Skin epidermis (tissue), 12 donors: ENCODE data around the gene TMEM258.

Source experiments
- H3K27ac ChIP-seq, 21 experiments: fragments of 200-600 bp; sonication (generic) in 11 of 21; one replicate each; pipeline ENCODE4 v1.5.0; 2020; ENCODE audit warnings: mild to moderate bottlenecking in 3 of 21, inconsistent platforms in 2 of 21, moderate library complexity in 2 of 21
- H3K4me3 ChIP-seq, 7 experiments: fragments of 200-600 bp; sonication (generic) in 2 of 7; one replicate each; pipeline ENCODE4 v1.5.0; 2020; ENCODE audit warnings: inconsistent platforms in 2 of 7, mild to moderate bottlenecking in 2 of 7, moderate library complexity in 1 of 7

TMEM258 gene

DNA sequence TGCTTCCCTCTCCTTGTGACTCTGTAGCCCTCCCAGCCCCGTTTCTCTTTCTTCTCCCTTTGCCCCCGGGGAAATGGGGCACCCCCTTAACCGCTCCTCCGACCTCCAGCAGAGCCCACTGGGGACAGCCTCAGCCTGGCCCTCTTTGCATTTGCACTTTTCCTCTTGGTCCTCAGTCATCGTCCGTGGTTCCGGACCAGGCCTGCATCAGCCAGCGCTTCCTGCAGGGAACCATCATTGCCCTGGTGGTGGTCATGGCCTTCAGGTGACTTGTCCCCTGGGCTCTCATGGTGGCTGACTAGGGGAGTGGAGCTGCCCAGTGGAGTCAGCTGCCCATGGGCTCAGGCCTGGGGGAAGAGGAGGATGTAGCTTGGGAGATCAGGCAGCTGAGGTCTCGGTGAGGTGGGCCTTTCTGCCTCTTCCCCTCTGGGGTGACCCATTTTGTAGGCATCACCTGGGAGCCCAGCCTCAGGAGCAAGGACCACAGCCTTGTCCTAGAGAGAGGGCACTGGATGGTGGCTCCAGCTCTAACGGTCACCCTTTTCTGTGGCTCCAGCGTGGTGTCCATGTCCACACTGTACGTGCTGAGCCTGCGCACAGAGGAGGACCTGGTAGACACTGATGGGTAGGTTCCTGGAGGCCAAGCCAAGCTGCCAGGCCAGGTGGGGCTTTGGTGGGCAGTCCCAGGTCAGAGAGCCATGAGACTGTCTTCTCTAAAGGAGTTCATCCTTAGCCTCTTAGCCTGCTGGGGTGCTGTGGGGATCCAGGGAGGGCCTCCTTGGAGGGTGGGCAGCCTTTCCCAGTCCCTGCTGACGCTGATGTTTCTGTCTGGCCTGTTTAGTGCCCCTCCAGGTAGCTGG, 12.5 kb downstream of the TMEM258 start:
- Histone ChIP-seq H3K4me3 (no peak overlapping the region), H3K27ac (no peak overlapping the region)

DNA sequence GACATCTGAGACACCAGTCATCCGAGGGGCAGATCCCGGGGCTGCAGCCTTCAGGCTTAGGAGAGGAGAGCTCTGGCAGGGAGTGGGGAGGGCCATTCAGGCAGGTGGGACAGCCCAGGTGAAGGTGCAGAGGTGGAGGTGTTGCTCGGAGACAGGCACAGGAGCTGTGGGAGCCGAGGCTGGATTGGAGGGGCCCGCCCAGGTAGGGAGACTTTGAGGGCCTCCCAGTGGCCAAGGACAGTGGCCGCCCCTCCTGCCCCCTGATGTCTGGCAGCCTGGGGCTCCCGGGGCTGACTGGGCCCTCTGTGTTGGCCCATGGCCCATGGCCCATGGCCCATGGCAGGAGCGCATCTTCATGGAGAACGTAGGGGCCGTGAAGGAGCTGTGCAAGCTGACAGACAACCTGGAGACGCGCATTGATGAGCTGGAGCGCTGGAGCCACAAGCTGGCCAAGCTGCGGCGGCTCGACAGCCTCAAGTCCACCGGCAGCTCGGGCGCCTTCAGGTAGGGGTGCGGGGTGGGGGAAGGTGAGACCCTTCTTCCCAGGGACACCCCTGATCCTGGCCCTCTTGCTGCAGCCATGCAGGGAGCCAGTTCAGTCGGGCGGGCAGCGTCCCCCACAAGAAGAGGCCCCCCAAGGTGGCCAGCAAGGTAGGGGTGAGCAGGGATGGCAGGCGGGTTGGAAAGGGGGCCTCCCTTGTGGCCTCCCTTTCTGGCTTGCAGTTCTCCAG, 13.3 kb downstream of the TMEM258 start:
- no peak overlapping the region for H3K27ac ChIP-seq
- H3K4me3 ChIP-seq = no peak overlapping the region

DNA sequence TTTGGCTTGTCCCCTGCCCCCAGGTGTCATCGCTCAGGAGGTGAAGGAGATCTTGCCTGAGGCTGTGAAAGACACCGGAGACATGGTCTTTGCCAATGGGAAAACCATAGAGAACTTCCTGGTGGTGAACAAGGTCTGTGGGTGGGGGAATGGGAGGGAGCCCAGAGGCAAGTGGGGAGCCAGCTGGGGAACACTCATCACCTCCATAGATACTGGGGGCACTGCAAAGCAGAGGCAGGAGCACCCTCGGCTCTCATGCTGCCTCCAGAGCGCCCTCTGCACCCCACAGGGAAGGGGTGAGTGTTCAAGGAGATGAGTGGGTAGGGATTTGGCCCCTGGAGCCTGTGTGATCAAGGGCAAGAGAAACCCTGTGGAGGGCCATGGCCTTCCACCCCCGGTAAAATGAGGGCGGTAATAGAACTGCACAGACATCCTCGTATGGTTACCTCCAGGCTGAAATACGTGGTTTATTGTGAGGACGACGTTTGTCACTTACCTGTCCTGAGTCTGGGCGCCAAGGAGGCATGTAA, 14.0 kb downstream of the TMEM258 start:
- H3K4me3 ChIP-seq = no peak overlapping the region
- no peak overlapping the region for H3K27ac ChIP-seq

DNA sequence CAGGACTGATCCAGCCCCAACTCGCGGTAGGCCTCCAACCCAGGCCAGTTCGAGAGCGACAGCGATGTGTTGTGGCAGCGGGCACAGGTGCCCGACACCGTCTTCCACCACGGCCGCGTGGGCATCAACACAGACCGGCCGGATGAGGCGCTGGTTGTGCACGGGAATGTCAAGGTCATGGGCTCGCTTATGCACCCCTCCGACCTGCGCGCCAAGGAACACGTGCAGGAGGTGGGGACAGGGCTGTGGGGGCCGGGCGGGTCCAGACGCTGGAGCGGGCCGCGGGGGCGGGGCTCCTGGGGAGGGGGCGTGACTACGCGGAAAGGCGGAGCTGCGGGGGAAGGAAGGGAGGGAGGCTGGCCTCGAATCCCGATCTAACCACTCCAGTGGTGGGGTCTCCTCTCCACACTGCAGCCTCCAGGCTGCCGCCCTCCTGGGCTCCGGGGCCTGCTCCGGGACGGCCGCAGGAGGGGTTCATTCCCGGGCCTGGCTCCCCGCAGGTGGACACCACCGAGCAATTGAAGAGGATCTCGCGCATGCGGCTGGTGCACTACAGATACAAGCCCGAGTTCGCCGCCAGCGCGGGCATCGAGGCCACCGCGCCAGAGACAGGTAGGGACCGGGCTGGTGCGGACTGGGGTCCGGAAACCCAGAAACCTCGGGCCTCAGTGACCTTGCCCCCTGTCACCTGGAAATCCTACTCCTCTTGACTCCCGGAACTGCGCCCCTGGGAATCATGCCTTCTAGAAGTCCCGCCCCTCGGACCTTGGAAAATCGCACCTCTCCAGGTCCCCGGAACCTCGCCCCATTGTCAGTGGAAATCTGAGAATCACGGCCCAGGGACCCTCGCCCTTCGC, 14.9 kb downstream of the TMEM258 start:
- H3K27ac ChIP-seq = no peak overlapping the region

DNA sequence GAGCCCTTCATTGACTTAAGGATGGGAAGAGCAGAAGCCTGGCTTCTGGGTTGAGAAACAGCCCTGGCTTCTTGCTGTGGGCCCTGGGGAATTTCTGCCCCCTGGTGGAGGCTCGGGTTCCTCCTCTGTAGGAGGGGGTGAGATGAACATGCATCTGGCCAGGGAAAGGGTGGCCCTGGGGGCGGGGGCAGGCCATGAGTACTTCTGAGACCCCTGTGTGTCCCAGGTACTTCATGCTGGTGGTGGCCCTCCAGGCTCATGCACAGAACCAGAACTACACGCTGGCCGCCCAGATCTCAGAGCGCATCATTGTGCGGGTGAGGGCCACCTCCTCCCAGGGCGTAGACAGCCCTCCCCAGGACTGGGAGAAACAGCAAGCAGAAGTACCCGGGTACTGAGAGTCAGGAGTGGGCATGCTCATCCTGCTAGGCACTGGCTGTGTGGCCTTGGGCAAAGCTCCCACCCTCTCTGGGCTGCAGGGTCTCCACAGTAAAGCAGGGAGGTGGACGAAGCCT, 15.8 kb downstream of the TMEM258 start:
- Histone ChIP-seq H3K27ac (no peak overlapping the region), H3K4me3 (no peak overlapping the region)

More for the DNA sequence above, 14.9 kb downstream of the TMEM258 start:
- H3K4me3 ChIP-seq = peak overlapping the region in 4 of 7 experiments; percentile 8 to 38 (median 16)

GRCh38 chr11:61775606-61776554, 16.5 kb downstream of the TMEM258 start:
- Histone ChIP-seq H3K4me3 (no peak overlapping the region), H3K27ac (no peak overlapping the region)

GRCh38 chr11:61775106-61775505, 17.3 kb downstream of the TMEM258 start:
- Histone ChIP-seq H3K4me3 (no peak overlapping the region), H3K27ac (no peak overlapping the region)

- Histone ChIP-seq H3K4me3 (no peak overlapping the region), H3K27ac (no peak overlapping the region)
These were observed 18.0 kb downstream of the TMEM258 start for GRCh38 chr11:61774411-61774810.

GRCh38 chr11:61773809-61774208, 18.6 kb downstream of the TMEM258 start:
- Histone ChIP-seq H3K4me3 (no peak overlapping the region), H3K27ac (no peak overlapping the region)

DNA sequence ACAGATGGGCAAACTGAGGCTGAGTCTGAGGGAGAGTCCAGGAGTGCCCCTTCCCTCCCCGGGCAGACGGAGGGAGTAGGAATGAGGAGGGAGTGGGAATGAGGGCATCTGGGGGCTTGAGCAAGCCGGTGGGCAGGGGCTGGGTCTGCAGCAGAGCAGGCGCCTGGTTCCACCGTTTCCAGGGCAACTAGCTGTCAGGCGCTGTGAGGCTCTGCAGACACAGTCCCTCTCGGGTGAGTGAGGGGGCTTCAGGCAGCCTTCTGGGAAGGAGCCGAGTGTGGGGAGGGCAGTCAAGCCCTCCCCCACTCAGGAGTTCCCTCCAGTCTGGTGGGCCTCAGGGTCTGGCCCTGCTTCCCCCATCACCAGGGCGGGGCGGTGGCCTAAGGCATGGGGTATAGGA, 19.0 kb downstream of the TMEM258 start:
- Histone ChIP-seq H3K27ac (no peak overlapping the region), H3K4me3 (no peak overlapping the region)

DNA sequence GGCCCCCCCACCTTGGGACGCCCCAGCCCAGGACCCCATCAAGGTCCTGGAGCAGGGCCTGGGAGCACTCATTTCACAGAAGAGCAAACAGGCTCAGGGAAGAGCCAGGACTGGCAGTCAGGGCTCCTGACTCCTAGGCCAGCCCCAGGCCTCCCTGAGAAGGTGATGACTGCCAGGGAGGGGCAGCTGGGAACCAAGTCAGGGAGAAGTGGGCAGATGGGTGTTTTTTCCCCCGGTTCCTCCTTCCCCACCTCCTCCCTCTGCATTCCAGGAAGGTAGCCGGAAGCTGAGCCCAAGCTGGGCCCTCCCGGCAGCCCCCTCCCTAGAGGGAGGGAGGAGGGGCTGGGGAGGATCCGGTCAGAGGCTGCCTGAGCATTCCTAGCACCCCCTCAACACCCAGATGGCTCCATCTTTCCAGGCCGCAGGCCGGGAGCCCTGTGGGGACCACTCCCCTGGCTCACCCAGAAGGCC, 20.4 kb downstream of the TMEM258 start:
- Histone ChIP-seq H3K27ac (no peak overlapping the region), H3K4me3 (no peak overlapping the region)

DNA sequence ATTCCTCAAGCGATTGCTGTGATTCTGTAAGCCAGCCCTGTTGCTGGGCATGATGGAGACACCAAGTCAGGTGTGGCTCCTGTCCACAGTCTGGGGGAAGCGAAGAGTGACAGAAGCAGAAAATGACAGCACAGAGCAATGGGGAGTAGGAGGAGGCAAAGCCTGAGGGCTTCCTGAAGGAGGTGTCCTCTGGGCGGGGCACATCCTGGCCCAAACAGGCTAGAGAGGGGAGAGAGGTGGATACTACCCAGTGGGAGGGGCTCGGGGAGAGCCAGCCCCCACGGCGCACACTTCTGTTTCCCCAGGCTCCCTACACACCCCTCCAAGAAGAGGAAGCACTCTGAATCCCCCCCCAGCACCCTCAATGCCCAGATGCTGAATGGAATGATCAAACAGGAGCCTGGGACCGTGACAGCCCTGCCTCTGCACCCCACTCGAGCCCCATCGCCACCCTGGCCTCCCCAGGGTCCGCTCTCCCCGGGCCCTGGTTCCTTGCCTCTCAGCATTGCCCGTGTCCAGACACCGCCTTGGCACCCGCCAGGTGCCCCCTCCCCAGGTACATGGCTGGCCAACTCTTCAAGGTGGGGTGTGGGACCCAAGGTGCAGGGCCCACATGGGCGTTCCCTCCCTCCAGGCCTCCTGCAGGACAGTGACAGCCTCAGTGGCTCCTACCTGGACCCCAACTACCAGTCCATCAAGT, 21.1 kb downstream of the TMEM258 start:
- no peak overlapping the region for H3K27ac ChIP-seq
- H3K4me3 ChIP-seq = no peak overlapping the region

DNA sequence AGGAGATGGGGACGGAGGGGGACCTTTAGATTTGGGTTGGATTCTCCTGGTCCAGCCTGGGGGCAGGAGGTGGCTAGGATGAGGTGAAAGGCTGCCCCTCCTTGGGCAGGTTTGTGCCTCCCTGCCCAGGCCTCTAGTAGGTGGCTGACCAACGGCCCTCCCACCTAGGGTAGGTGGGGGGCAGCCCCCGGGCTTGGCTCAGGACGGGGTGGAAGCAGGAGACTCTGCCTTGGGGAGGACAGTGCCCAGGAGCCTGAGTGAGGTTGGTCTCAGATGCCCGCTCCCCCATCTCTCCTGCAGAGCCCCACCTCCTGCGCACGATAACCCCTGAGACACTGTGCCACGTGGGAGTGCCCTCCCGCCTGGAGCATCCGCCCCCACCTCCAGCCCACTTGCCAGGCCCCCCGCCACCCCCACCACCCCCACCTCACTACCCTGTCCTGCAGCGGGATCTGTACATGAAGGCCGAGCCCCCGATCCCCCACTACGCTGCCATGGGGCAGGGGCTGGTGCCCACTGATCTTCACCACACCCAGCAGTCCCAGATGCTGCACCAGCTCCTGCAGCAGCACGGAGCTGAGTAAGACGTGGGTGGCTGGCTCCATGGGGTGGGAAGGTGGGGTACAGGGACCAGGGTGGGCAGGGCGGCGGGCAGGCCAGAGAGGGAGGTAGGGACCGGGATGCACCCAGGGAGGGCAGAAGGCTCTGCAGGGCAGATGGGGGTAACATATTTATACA, 22.3 kb downstream of the TMEM258 start:
- Histone ChIP-seq H3K4me3 (no peak overlapping the region), H3K27ac (no peak overlapping the region)

GRCh38 chr11:61769169-61769920, 23.1 kb downstream of the TMEM258 start:
- no peak overlapping the region for H3K27ac ChIP-seq
- H3K4me3 ChIP-seq = no peak overlapping the region

DNA sequence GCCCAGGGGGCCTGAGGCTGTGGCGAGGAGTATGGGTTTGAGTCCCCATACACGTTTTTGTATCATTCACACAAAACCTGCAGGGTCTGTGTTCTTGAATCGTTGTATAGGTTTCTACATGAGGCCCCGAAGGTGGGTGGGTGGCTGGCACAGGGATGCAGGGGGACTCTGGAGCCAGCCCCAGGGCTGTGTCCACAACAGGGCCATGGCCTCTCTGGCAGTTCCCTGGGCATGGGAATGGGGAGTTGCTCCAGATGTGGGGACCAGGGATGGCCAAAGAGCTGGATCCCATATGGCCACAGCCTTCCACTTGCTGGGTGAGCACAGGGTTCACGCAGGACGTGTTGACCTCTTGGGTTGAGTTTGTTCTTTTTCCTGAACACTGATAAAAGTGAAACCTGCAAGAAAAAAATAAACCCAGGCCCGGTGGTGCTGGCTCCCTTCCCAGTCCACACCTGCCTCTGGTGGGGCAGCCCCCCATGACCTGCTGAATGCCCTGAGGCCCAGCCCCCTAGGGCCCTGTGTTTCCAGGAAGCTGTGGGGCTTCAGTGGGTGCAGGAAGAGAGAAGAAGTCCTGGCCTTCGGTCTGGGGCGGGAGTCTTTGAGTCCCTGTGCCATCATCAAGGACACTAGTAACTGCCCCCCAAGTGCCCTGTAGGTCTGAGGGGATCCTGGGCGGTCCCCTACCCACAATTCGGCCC, 23.9 kb downstream of the TMEM258 start:
- no peak overlapping the region for H3K27ac ChIP-seq

GRCh38 chr11:61766353-61766841, 26.0 kb downstream of the TMEM258 start:
- Histone ChIP-seq H3K27ac (no peak overlapping the region), H3K4me3 (no peak overlapping the region)

More for the DNA sequence above, 23.9 kb downstream of the TMEM258 start:
- H3K4me3 ChIP-seq = no peak overlapping the region
